Heart right ventricle (tissue), 16 donors: ENCODE results near the gene TRAPPC10. TPM values are rescaled to one million over a fixed set of nuclear protein-coding genes. Genes with fewer than 3 reads are reported as not detected.

Experiments
- ATAC-seq, 8 donors: fragments of 200-7000 bp; cut with Tn5 transposase; one replicate each; pipeline ENCODE4 v1.9.1; 2020; ENCODE audit warnings: mild to moderate bottlenecking in 8 of 8, moderate library complexity in 8 of 8, moderate number of reproducible peaks in 1 of 8
- DNase-seq, 2 donors: peaks; one replicate each; pipeline ENCODE4 v3.0.0-alpha.2; 2020
- H3K27ac ChIP-seq, 10 donors: fragments of 200-600 bp; sonication (generic) in 2 of 10; one replicate each; pipeline versions ENCODE4 v1.5.0 to v1.8.0; 2020 to 2022; ENCODE audit warnings: mild to moderate bottlenecking in 3 of 10
- H3K27me3 ChIP-seq, 7 donors: fragments of 200-600 bp; one replicate each; pipeline ENCODE4 v1.8.0; 2021 to 2022; ENCODE audit warnings: mild to moderate bottlenecking in 2 of 7
- H3K36me3 ChIP-seq, 9 donors: fragments of 200-600 bp; sonication (generic) in 1 of 9; one replicate each; pipeline versions ENCODE4 v1.5.0 to v1.8.0; 2020 to 2022; ENCODE audit warnings: mild to moderate bottlenecking in 2 of 9
- H3K4me1 ChIP-seq, 9 donors: fragments of 200-600 bp; sonication (generic) in 1 of 9; one replicate each; pipeline versions ENCODE4 v1.5.0 to v1.8.0; 2020 to 2022; ENCODE audit warnings: mild to moderate bottlenecking in 4 of 9
- H3K4me3 ChIP-seq, 10 donors: fragments of 200-600 bp; sonication (generic) in 2 of 10; one replicate each; pipeline versions ENCODE4 v1.5.0 to v1.8.0; 2020 to 2022; ENCODE audit warnings: mild to moderate bottlenecking in 7 of 10, moderate library complexity in 2 of 10
- H3K9me3 ChIP-seq, 11 donors: fragments of 200-600 bp in 10 of 11; sonication (generic) in 2 of 11; one replicate each; pipeline versions ENCODE4 v1.5.0 to v1.8.0; 2013 to 2022; ENCODE audit warnings: mild to moderate bottlenecking in 2 of 11, control low read depth in 1 of 11, moderate library complexity in 1 of 11
- WGBS, 2 donors: extraction: QIAGEN DNeasy Blood & Tissue Kit; methylation state at CpG; one replicate each; pipeline ENCODE4 v1.1.7; 2013; ENCODE audit warnings: inconsistent platforms in 1 of 2; 5-methylcytosine and 5-hydroxymethylcytosine counted together
- intact Hi-C, 10 donors: fragments of 100-400 bp; cut with DNase I; formaldehyde crosslinking; loops; one replicate each; pipeline versions ENCODE4 v1.11.1 to v1.14.2; 2022
- polyA plus RNA-seq, 2 donors: library from polyadenylated mRNA; stranded (reverse); fragments of 200-250 nt; gene quantifications; one replicate each; pipeline ENCODE4 v1.2.3, GENCODE V29; 2013
- total RNA-seq, 10 donors: library from RNA; stranded (reverse); fragmentation: NEBNext Ultra II Directional in 3 of 10; extraction: Animal tissue kit (Norgen Biotek cat#: 25700) in 3 of 10; gene quantifications; one replicate each; pipeline versions ENCODE4 v1.2.1 to v1.2.4, GENCODE V29; 2021 to 2023
- TF ChIP-seq, protein P1 (sequence below), 9 donors: fragments of 200-600 bp; sonication (generic) in 2 of 9; IDR thresholded peaks; one replicate each; pipeline versions ENCODE4 v1.5.0 to v1.8.0; 2021 to 2022; ENCODE audit warnings: antibody characterized with exemption in 9 of 9, mild to moderate bottlenecking in 5 of 9, moderate library complexity in 1 of 9
- donor health status: Arrhythmogenic right ventricular cardiomyopathy.
- donor health status: ischemic (EF 13 %, LVEDD 7.1; RV severe dilation, severe dysfunction).
- donor health status: healthy with polysubstance abuse.
- donor health status: DM: no; HTN: yes; CAD: no.
- donor health status: DM: no; HTN: no; CAD: no.
- donor health status: ischemic (EF 25% LVEDD 6.9; RV normal size, moderate dysfunction).
- donor health status: ischemic (EF 25% LVEDD 5.7; RV mildly dilated, moderate dysfunction).
- donor health status: healthy.
- donor health status: DM: yes; HTN: yes; CAD: no.
- donor health status: Ischemic cardiomyopathy.
- donor health status: ischemic (EF 35%, LVEDD 5.7; RV mildly dilated, moderate dysfunction).
- donor health status: nonischemic (EF 11% LVEDD 7.7; RV severe dilation, severe dysfunction).
- donor health status: DM: yes; HTN: yes; CAD: no.
- donor health status: PGD.
- donor health status: ischemic (EF 29% LVEDD 5.4; RV normal size, mild dysfunction).
- donor health status: nonischemic (EF 23%, LVEDD 6.1; RV moderate dilation, normal function).

Gene TRAPPC10
- total and polyA plus RNA-seq, 12 donors: 4.7 to 26.2 (median 19.4) TPM

GRCh38 chr21:44020551-44020950 lies 8.4 kb downstream of the TRAPPC10 start:
- H3K27me3 ChIP-seq: no peaks in the 10 kb centered on the region
- DNase-seq (no peak), ATAC-seq (no peak)
- no peaks in the 10 kb centered on the region for H3K9me3 ChIP-seq
- peak overlapping the region in 8 of 10 donors; percentile 0 to 72 (median 50) for H3K27ac ChIP-seq
- intact Hi-C loops: no loop called here
- 74% methylated on average over 4 of the region's 4 CpGs for WGBS, 2 donors
- TF ChIP-seq, protein P1, sequence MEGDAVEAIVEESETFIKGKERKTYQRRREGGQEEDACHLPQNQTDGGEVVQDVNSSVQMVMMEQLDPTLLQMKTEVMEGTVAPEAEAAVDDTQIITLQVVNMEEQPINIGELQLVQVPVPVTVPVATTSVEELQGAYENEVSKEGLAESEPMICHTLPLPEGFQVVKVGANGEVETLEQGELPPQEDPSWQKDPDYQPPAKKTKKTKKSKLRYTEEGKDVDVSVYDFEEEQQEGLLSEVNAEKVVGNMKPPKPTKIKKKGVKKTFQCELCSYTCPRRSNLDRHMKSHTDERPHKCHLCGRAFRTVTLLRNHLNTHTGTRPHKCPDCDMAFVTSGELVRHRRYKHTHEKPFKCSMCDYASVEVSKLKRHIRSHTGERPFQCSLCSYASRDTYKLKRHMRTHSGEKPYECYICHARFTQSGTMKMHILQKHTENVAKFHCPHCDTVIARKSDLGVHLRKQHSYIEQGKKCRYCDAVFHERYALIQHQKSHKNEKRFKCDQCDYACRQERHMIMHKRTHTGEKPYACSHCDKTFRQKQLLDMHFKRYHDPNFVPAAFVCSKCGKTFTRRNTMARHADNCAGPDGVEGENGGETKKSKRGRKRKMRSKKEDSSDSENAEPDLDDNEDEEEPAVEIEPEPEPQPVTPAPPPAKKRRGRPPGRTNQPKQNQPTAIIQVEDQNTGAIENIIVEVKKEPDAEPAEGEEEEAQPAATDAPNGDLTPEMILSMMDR (IDR thresholded peaks at IDR 0.05): no peak
- no peaks in the 10 kb centered on the region for H3K36me3 ChIP-seq
- H3K4me1 ChIP-seq: peaks cover 11 to 88% (median 65%) of the 10 kb centered on the region in 9 donors
- no peak overlapping the region for H3K4me3 ChIP-seq

DNA sequence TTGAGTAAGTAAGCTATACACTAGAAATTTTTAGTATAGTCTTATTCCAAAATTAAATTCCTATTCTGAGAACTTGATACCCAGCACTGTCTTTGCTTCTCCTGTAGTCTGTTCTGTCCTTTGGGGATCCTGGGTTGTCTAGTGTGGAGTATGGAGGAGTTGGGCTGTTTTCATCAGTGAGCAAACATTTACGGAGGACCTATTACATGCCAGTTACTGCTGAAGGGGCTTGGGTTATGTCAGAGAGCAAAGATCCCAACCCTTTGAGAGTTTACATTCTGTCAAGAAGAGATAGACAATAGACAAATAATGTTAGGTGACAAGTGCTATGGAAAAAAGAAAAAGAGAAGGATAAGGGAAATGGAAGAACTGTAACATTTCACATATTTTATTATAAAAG lies 9.0 kb downstream of the TRAPPC10 start:
- no peaks in the 10 kb centered on the region for H3K27me3 ChIP-seq
- no peaks in the 10 kb centered on the region for H3K9me3 ChIP-seq
- H3K4me1 ChIP-seq: peaks cover 11 to 86% (median 63%) of the 10 kb centered on the region in 9 donors
- no peak for DNase-seq
- no peak overlapping the region for H3K4me3 ChIP-seq
- ATAC-seq: no peak
- H3K36me3 ChIP-seq: no peaks in the 10 kb centered on the region
- 30 to 51% methylated on average over 1 of the region's 1 CpG for WGBS, 2 donors
- TF ChIP-seq, protein P1 (IDR thresholded peaks at IDR 0.05): no peak
- intact Hi-C loops: no loop called here
- peak overlapping the region in 8 of 10 donors; percentile 0 to 72 (median 52) for H3K27ac ChIP-seq

GRCh38 chr21:44024257-44024656 lies 12.1 kb downstream of the TRAPPC10 start:
- Histone ChIP-seq H3K36me3 (no peaks in the 10 kb centered on the region), H3K27me3 (no peaks in the 10 kb centered on the region), H3K9me3 (no peaks in the 10 kb centered on the region), H3K4me3 (no peak overlapping the region), H3K27ac (peak overlapping the region in 6 of 10 donors; percentile 52 to 68 (median 64)), H3K4me1 (peaks cover 11 to 78% (median 63%) of the 10 kb centered on the region in 9 donors)
- no peak for ATAC-seq
- 69 to 73% methylated on average over 1 of the region's 1 CpG for WGBS, 2 donors
- intact Hi-C loops: no loop called here
- TF ChIP-seq, protein P1 (IDR thresholded peaks at IDR 0.05): no peak
- DNase-seq: no peak

- TF ChIP-seq, protein P1 (IDR thresholded peaks at IDR 0.05): peak in 1 of 9 donors; percentile 5
- Histone ChIP-seq H3K27me3 (no peaks in the 10 kb centered on the region), H3K9me3 (no peaks in the 10 kb centered on the region), H3K4me3 (no peak overlapping the region), H3K4me1 (peaks cover 11 to 71% (median 56%) of the 10 kb centered on the region in 9 donors), H3K27ac (peak overlapping the region in 9 of 10 donors; percentile 31 to 68 (median 53)), H3K36me3 (no peaks in the 10 kb centered on the region)
- 50 to 52% methylated on average over 8 of the region's 8 CpGs for WGBS, 2 donors
- intact Hi-C loops: no loop called here
- peak; percentile 58 to 90 (median 76) for ATAC-seq
- DNase-seq: peak; percentile 48 to 56
These were observed 12.8 kb downstream of the TRAPPC10 start for GRCh38 chr21:44024887-44025353.
